SU-DHL-6 (cell line): ENCODE measurements around the gene COL4A1.
"Not testable (repeated sequence)": the region's sequence is repeated elsewhere in the genome, so short reads cannot be mapped to it uniquely, and the experiment has no call there.

Experiments used
- H2AFZ ChIP-seq: fragments of 200-600 bp; sonication (generic); 2 replicates; pipeline ENCODE4 v1.6.1; 2014; ENCODE audit warnings: low read depth, mild to moderate bottlenecking, moderate library complexity, mixed read lengths, antibody characterized with exemption, low read length; ENCODE audit not compliant: severe bottlenecking
- H3F3A ChIP-seq: fragments of 200-600 bp; shearing (Covaris generic); 2 replicates; pipeline ENCODE4 v1.6.0; 2016; ENCODE audit warnings: antibody characterized with exemption, mild to moderate bottlenecking; ENCODE audit not compliant: insufficient read depth
- H3K27ac ChIP-seq: fragments of 200-600 bp; sonication (generic); 2 replicates; pipeline ENCODE4 v1.5.1; 2016; ENCODE audit warnings: low read depth, mild to moderate bottlenecking, low read length, moderate library complexity, mixed read lengths
- H3K27me3 ChIP-seq: fragments of 200-600 bp; sonication (generic), shearing (Covaris generic); 2 replicates; pipeline ENCODE4 v1.6.0; 2014; ENCODE audit warnings: mild to moderate bottlenecking, low read length
- H3K36me3 ChIP-seq: fragments of 200-600 bp; sonication (generic); 2 replicates; pipeline ENCODE4 v1.6.1; 2014; ENCODE audit warnings: mild to moderate bottlenecking, low read length, mixed read lengths
- H3K4me2 ChIP-seq: fragments of 300-600, 200-600 bp; shearing (Covaris generic), sonication (generic); 2 replicates; pipeline ENCODE4 v1.6.0; 2014; ENCODE audit warnings: low read length, low read depth, mild to moderate bottlenecking; ENCODE audit not compliant: poor library complexity, severe bottlenecking
- H3K4me3 ChIP-seq: fragments of 200-600 bp; sonication (generic); 2 replicates; pipeline ENCODE4 v1.5.1; 2014; ENCODE audit warnings: antibody characterized with exemption, low read length, mild to moderate bottlenecking, mixed read lengths; ENCODE audit not compliant: insufficient read depth, poor library complexity, severe bottlenecking
- H3K79me2 ChIP-seq: fragments of 200-600 bp; sonication (generic); 2 replicates; pipeline ENCODE4 v1.6.1; 2014; ENCODE audit warnings: mild to moderate bottlenecking, low read length, moderate library complexity; ENCODE audit not compliant: insufficient read depth
- H3K9ac ChIP-seq: fragments of 200-600 bp; sonication (generic); 2 replicates; pipeline ENCODE4 v1.7.0; 2014; ENCODE audit warnings: mild to moderate bottlenecking, low read length
- H3K9me2 ChIP-seq: fragments of 200-600 bp; sonication (generic); replicated peaks from 2 replicates; pipeline ENCODE4 v1.6.1; 2014; ENCODE audit warnings: low read length; ENCODE audit not compliant: insufficient read depth
- H3K9me3 ChIP-seq: fragments of 200-600 bp; sonication (generic); 2 replicates; pipeline ENCODE4 v1.6.1; 2014; ENCODE audit warnings: low read length, mixed read lengths; ENCODE audit not compliant: insufficient read depth
- H4K20me1 ChIP-seq: fragments of 200-600 bp; sonication (generic); 2 replicates; pipeline ENCODE4 v1.6.1; 2014; ENCODE audit warnings: low read depth, mild to moderate bottlenecking, antibody characterized with exemption, low read length, moderate library complexity, mixed read lengths
- EZH2phosphoT487 ChIP-seq: fragments of 200-600 bp; sonication (generic), shearing (Covaris generic); conservative IDR thresholded peaks from 2 replicates; pipeline ENCODE4 v1.6.1; 2018; ENCODE audit warnings: mild to moderate bottlenecking, antibody characterized with exemption, low read length, moderate library complexity, mixed read lengths
- TF ChIP-seq, protein P1 (sequence below): fragments of 200-600 bp; sonication (generic); IDR thresholded peaks from one replicate; pipeline ENCODE4 v1.5.1; 2017; ENCODE audit warnings: antibody characterized with exemption, mild to moderate bottlenecking, low read length, moderate library complexity; ENCODE audit not compliant: insufficient read depth, poor library complexity, severe bottlenecking

The COL4A1 gene

DNA sequence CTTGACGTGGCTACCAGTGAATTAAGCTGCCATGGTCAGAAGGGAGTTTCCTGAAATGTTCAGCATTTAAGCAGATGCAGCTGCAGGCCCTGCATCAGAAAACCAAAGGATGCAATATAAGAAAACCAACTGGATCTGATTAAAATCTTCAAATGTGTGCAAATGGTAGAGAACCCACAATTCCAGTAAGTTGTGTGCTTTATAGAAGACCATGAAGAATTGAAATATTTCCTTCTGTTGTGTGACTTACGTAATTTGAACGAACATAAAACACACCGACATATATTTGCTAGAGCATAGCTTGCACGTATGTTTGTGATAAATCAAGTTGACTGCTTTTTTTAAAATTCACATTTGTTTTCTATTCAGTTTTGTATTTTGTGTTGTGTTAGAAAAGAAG is 191.4 kb downstream of the COL4A1 start:
- Histone ChIP-seq H3K9ac (no peak overlapping the region), H3K27me3 (no peaks in the 10 kb centered on the region), H3K9me2 (no peaks in the 10 kb centered on the region), H3K9me3 (no peaks in the 10 kb centered on the region), H4K20me1 (no peaks in the 10 kb centered on the region), H3K79me2 (no peaks in the 10 kb centered on the region), H2AFZ (no peak overlapping the region), H3K4me3 (no peak overlapping the region), H3F3A (no peaks in the 10 kb centered on the region), H3K27ac (no peak overlapping the region), H3K4me2 (no peak overlapping the region), H3K36me3 (no peaks in the 10 kb centered on the region)
- no peak for TF ChIP-seq EZH2phosphoT487
- TF ChIP-seq, protein P1, sequence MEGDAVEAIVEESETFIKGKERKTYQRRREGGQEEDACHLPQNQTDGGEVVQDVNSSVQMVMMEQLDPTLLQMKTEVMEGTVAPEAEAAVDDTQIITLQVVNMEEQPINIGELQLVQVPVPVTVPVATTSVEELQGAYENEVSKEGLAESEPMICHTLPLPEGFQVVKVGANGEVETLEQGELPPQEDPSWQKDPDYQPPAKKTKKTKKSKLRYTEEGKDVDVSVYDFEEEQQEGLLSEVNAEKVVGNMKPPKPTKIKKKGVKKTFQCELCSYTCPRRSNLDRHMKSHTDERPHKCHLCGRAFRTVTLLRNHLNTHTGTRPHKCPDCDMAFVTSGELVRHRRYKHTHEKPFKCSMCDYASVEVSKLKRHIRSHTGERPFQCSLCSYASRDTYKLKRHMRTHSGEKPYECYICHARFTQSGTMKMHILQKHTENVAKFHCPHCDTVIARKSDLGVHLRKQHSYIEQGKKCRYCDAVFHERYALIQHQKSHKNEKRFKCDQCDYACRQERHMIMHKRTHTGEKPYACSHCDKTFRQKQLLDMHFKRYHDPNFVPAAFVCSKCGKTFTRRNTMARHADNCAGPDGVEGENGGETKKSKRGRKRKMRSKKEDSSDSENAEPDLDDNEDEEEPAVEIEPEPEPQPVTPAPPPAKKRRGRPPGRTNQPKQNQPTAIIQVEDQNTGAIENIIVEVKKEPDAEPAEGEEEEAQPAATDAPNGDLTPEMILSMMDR: no peak

DNA sequence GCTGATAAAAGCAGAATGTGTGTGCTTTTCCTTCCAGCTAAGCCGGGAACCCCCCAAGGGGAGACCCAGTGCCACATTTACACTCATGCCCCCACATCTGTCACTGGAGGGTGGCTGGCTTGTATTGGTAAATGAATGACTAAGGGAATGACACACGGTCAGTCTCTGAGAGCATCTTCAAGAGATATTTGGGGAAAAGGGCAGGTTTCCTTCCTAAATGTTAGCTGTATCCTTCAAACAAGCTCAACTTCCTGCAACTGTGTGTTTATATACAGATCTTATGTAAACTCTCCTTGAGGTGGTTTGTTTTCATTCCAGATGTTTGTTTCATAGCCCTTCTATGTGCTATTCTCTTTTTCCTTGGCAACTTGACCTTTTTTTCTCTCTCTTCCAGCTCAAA is 192.6 kb downstream of the COL4A1 start:
- no peak overlapping the region for H3K4me2 ChIP-seq
- no peak overlapping the region for H3K27ac ChIP-seq
- H3K79me2 ChIP-seq: no peaks in the 10 kb centered on the region
- no peaks in the 10 kb centered on the region for H3K36me3 ChIP-seq
- H3K9ac ChIP-seq: no peak overlapping the region
- no peaks in the 10 kb centered on the region for H3K9me2 ChIP-seq
- H3K27me3 ChIP-seq: no peaks in the 10 kb centered on the region
- no peak overlapping the region for H3K4me3 ChIP-seq
- H2AFZ ChIP-seq: no peak overlapping the region
- TF ChIP-seq, protein P1: no peak
- H4K20me1 ChIP-seq: no peaks in the 10 kb centered on the region
- H3K9me3 ChIP-seq: no peaks in the 10 kb centered on the region
- no peaks in the 10 kb centered on the region for H3F3A ChIP-seq

DNA sequence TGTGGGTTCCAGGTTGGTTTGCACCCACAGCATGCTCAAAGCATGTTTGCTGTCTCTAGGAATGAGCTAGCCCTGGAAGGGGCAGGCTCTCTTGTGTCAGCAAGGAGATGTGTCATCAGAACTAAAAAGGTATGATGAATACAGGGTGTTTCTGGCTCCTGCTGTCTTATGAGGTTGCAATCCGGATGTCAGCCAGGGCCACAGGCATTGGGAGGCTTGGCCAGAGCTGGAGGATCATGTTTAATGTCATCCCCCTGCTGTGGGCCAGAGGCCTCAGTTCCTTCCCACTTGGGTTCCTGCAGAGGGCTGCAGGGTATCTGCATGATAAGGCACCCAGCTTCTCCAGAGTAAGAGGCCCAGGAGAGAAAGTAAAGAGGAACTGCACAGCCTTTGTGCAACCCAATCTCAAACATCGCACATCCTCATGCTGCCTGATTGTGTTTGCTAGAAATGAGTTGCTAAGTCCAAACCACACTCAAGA is 193.6 kb downstream of the COL4A1 start:
- H4K20me1 ChIP-seq: no peaks in the 10 kb centered on the region
- TF ChIP-seq, protein P1: no peak
- TF ChIP-seq EZH2phosphoT487: no peak
- no peaks in the 10 kb centered on the region for H3K9me2 ChIP-seq
- no peak overlapping the region for H3K27ac ChIP-seq
- no peaks in the 10 kb centered on the region for H3K79me2 ChIP-seq
- H3K4me3 ChIP-seq: no peak overlapping the region
- H3F3A ChIP-seq: no peaks in the 10 kb centered on the region
- no peaks in the 10 kb centered on the region for H3K27me3 ChIP-seq
- H3K9ac ChIP-seq: no peak overlapping the region
- H3K9me3 ChIP-seq: no peaks in the 10 kb centered on the region
- no peak overlapping the region for H3K4me2 ChIP-seq
- H3K36me3 ChIP-seq: no peaks in the 10 kb centered on the region
- H2AFZ ChIP-seq: no peak overlapping the region

DNA sequence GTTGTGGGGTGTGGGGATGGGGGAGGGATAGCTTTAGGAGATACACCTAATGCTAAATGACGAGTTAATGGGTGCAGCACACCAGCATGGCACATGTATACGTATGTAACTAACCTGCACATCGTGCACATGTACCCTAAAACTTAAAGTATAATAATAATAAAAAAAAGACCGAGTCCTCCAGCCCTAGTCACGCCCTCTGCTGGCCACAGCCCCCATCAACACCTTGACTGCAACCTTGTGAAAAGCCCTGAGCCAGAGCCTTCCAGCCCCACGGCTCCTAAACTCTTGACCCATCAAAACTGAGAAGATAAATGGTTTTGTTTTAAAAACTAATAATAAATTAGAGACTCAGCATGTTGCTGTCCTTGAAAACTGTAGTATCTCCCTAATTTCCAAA is 194.6 kb downstream of the COL4A1 start:
- not testable (repeated sequence) for H3K9me2 ChIP-seq, H3K9me3 ChIP-seq, H3K27ac ChIP-seq, H3K36me3 ChIP-seq, H3K4me3 ChIP-seq, H3K9ac ChIP-seq, H4K20me1 ChIP-seq, H2AFZ ChIP-seq, H3F3A ChIP-seq, H3K4me2 ChIP-seq, H3K27me3 ChIP-seq, H3K79me2 ChIP-seq
